SK-N-SH (cell line): Measurements from ENCODE around the gene TIGD3.

Experiments
- CHD2 ChIP-seq: fragments of 150-350 bp; IDR thresholded peaks from 2 replicates; pipeline ENCODE4 v1.6.1; 2018; ENCODE audit warnings: low read length; ENCODE audit not compliant: partially characterized antibody
- EP300 ChIP-seq, 2 experiments: IDR thresholded peaks; 2 replicates each; pipeline versions ENCODE4 v1.4.0 to v1.6.1; 2012; ENCODE audit warnings: borderline replicate concordance in 1 of 2, low read depth in 1 of 2, low read length in 1 of 2
- EZH2phosphoT487 ChIP-seq: fragments of 200-600 bp; sonication (generic); IDR thresholded peaks from 2 replicates; pipeline ENCODE4 v1.6.1; 2017; ENCODE audit warnings: low read depth, mixed run types, mild to moderate bottlenecking, antibody characterized with exemption, moderate library complexity, borderline replicate concordance
- JUND ChIP-seq: IDR thresholded peaks from 2 replicates; pipeline ENCODE4 v1.4.0; 2012
- NFIC ChIP-seq: IDR thresholded peaks from 2 replicates; pipeline ENCODE4 v1.4.0; 2012; ENCODE audit warnings: borderline replicate concordance
- NRF1 ChIP-seq: IDR thresholded peaks from 2 replicates; pipeline ENCODE4 v1.6.1; 2012; ENCODE audit warnings: low read depth, mild to moderate bottlenecking, low read length
- POLR2AphosphoS5 ChIP-seq: IDR thresholded peaks from 2 replicates; pipeline ENCODE4 v1.6.1; 2012; ENCODE audit warnings: low read depth, low read length
- RAD21 ChIP-seq: IDR thresholded peaks from 2 replicates; pipeline ENCODE4 v1.6.1; 2012; ENCODE audit warnings: mild to moderate bottlenecking, low read length
- SIN3A ChIP-seq: IDR thresholded peaks from 2 replicates; pipeline ENCODE4 v1.6.1; 2012; ENCODE audit warnings: low read depth, mild to moderate bottlenecking, low read length, moderate library complexity, borderline replicate concordance
- TCF12 ChIP-seq: IDR thresholded peaks from 2 replicates; pipeline ENCODE4 v1.4.0; 2012
- TF ChIP-seq, protein P1 (sequence below): fragments of 200-600 bp; sonication (generic); IDR thresholded peaks from 2 replicates; pipeline ENCODE4 v1.6.1; 2017; ENCODE audit warnings: antibody characterized with exemption, mild to moderate bottlenecking, moderate library complexity
- TF ChIP-seq, protein P2 (sequence below): IDR thresholded peaks from 2 replicates; pipeline ENCODE4 v1.6.1; 2012; ENCODE audit warnings: mild to moderate bottlenecking, low read depth, low read length, moderate library complexity
- TF ChIP-seq, protein P3 (sequence below): IDR thresholded peaks from 2 replicates; pipeline ENCODE4 v1.4.0; 2012; ENCODE audit warnings: low read depth, borderline replicate concordance

DNA sequence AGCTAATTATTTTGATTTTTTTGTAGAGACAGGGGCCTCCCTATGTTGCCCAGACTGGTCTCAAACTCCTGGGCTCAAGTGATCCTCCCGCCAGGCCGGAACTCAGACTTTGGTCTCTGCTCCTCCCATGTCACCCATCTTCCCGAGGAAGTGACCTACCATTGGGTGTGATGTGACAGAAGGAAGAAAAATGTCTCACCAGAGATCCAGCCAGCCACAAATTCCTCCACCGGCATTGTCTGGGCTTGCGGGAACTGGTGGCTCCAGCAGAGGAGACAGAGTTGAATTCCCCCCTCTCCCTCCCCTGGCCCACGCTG is 27.1 kb downstream of the TIGD3 start:
- TF ChIP-seq, protein P1, sequence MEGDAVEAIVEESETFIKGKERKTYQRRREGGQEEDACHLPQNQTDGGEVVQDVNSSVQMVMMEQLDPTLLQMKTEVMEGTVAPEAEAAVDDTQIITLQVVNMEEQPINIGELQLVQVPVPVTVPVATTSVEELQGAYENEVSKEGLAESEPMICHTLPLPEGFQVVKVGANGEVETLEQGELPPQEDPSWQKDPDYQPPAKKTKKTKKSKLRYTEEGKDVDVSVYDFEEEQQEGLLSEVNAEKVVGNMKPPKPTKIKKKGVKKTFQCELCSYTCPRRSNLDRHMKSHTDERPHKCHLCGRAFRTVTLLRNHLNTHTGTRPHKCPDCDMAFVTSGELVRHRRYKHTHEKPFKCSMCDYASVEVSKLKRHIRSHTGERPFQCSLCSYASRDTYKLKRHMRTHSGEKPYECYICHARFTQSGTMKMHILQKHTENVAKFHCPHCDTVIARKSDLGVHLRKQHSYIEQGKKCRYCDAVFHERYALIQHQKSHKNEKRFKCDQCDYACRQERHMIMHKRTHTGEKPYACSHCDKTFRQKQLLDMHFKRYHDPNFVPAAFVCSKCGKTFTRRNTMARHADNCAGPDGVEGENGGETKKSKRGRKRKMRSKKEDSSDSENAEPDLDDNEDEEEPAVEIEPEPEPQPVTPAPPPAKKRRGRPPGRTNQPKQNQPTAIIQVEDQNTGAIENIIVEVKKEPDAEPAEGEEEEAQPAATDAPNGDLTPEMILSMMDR, result no peak
- TF ChIP-seq NFIC (no peak), POLR2AphosphoS5 (no peak), EP300 (IDR thresholded peaks at IDR 0.05; ENCODE audit: borderline replicate concordance in 1 of 2, low read depth in 1 of 2, low read length in 1 of 2) (no peak), SIN3A (no peak), JUND (no peak), EZH2phosphoT487 (no peak), TCF12 (no peak), RAD21 (no peak), NRF1 (no peak), CHD2 (no peak)
- TF ChIP-seq, protein P2, sequence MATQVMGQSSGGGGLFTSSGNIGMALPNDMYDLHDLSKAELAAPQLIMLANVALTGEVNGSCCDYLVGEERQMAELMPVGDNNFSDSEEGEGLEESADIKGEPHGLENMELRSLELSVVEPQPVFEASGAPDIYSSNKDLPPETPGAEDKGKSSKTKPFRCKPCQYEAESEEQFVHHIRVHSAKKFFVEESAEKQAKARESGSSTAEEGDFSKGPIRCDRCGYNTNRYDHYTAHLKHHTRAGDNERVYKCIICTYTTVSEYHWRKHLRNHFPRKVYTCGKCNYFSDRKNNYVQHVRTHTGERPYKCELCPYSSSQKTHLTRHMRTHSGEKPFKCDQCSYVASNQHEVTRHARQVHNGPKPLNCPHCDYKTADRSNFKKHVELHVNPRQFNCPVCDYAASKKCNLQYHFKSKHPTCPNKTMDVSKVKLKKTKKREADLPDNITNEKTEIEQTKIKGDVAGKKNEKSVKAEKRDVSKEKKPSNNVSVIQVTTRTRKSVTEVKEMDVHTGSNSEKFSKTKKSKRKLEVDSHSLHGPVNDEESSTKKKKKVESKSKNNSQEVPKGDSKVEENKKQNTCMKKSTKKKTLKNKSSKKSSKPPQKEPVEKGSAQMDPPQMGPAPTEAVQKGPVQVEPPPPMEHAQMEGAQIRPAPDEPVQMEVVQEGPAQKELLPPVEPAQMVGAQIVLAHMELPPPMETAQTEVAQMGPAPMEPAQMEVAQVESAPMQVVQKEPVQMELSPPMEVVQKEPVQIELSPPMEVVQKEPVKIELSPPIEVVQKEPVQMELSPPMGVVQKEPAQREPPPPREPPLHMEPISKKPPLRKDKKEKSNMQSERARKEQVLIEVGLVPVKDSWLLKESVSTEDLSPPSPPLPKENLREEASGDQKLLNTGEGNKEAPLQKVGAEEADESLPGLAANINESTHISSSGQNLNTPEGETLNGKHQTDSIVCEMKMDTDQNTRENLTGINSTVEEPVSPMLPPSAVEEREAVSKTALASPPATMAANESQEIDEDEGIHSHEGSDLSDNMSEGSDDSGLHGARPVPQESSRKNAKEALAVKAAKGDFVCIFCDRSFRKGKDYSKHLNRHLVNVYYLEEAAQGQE, result no peak
- TF ChIP-seq, protein P3, sequence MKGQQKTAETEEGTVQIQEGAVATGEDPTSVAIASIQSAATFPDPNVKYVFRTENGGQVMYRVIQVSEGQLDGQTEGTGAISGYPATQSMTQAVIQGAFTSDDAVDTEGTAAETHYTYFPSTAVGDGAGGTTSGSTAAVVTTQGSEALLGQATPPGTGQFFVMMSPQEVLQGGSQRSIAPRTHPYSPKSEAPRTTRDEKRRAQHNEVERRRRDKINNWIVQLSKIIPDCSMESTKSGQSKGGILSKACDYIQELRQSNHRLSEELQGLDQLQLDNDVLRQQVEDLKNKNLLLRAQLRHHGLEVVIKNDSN, result no peak
